Activated B cell treated with CpG ODN at 0.5 μM for 24 hours (primary cell): Measurements from ENCODE around the gene L3MBTL1. TPM values are rescaled to one million over a fixed set of nuclear protein-coding genes. Genes with fewer than 3 reads are reported as not detected.

ENCODE experiments used
- ATAC-seq: fragments of 200-7000 bp; cut with Tn5 transposase; one replicate; pipeline ENCODE4 v1.10.0; 2021; ENCODE audit warnings: low read depth, mild to moderate bottlenecking, moderate library complexity
- CTCF ChIA-PET: fragments of 350-600 bp; sonication (Branson Sonifier 250); formaldehyde crosslinking; loops from one replicate; lab custom pipeline; 2021; ENCODE audit warnings: antibody characterized with exemption; lab: Charles Lee
- POLR2A ChIA-PET: fragments of 350-600 bp; sonication (Branson Sonifier 250); formaldehyde crosslinking; loops from one replicate; lab custom pipeline; 2021; ENCODE audit warnings: antibody characterized with exemption; lab: Charles Lee
- DNase-seq: peaks from one replicate; pipeline ENCODE4 v3.0.0; 2022
- H3K27ac Mint-ChIP-seq: one replicate; pipeline ENCODE4 v1.8.0; 2020; ENCODE audit warnings: mixed read lengths
- H3K27me3 Mint-ChIP-seq: one replicate; pipeline ENCODE4 v1.8.0; 2021; ENCODE audit warnings: mixed read lengths
- H3K36me3 Mint-ChIP-seq: one replicate; pipeline ENCODE4 v1.8.0; 2021; ENCODE audit warnings: low read depth, mixed read lengths
- H3K4me1 Mint-ChIP-seq: one replicate; pipeline ENCODE4 v1.8.0; 2021; ENCODE audit warnings: mixed read lengths
- H3K4me3 Mint-ChIP-seq: one replicate; pipeline ENCODE4 v1.8.0; 2020; ENCODE audit warnings: mild to moderate bottlenecking, mixed read lengths
- H3K9me3 Mint-ChIP-seq: one replicate; pipeline ENCODE4 v1.8.0; 2020; ENCODE audit warnings: mixed read lengths
- CTCF ChIP-seq: fragments of 200-600 bp; IDR thresholded peaks from one replicate; pipeline ENCODE4 v1.8.0; 2022; ENCODE audit warnings: antibody characterized with exemption, mild to moderate bottlenecking
- intact Hi-C: fragments of 100-400 bp; cut with micrococcal nuclease; formaldehyde crosslinking; loops from one replicate; pipeline ENCODE4 v1.15.1; 2024
- total RNA-seq: library from RNA; stranded (reverse); gene quantifications from 2 replicates; pipeline ENCODE4 v1.2.3, GENCODE V29; 2022

The L3MBTL1 gene
- total RNA-seq, 1 donor from 2014 or later, result 22.5 TPM

GRCh38 chr20:43567477-43567876 lies 60.0 kb downstream of the L3MBTL1 start:
- no peaks in the 10 kb centered on the region for H3K4me1 Mint-ChIP-seq
- POLR2A ChIA-PET, result no interaction called here
- no peaks in the 10 kb centered on the region for H3K9me3 Mint-ChIP-seq
- no peak for TF ChIP-seq CTCF
- ATAC-seq (no peak), DNase-seq (no peak)
- H3K27ac Mint-ChIP-seq, result no peak overlapping the region
- intact Hi-C loops, result no loop called here
- no peak overlapping the region for H3K4me3 Mint-ChIP-seq
- no peaks in the 10 kb centered on the region for H3K36me3 Mint-ChIP-seq
- no peaks in the 10 kb centered on the region for H3K27me3 Mint-ChIP-seq
- CTCF ChIA-PET, result no interaction called here

- CTCF ChIA-PET, result no interaction called here
- H3K27ac Mint-ChIP-seq, result no peak overlapping the region
- H3K4me1 Mint-ChIP-seq, result no peaks in the 10 kb centered on the region
Observed at GRCh38 chr20:43568706-43569105, 61.2 kb downstream of the L3MBTL1 start.

GRCh38 chr20:43569282-43569681 lies 61.8 kb downstream of the L3MBTL1 start:
- Mint-ChIP-seq H3K9me3 (no peaks in the 10 kb centered on the region), H3K4me3 (no peak overlapping the region), H3K27me3 (no peaks in the 10 kb centered on the region), H3K36me3 (no peaks in the 10 kb centered on the region), H3K4me1 (no peaks in the 10 kb centered on the region), H3K27ac (no peak overlapping the region)
- ChIA-PET POLR2A (interaction anchor here (1.2 kb wide), 1 partner anchor 21 kb away, joined by 9 read pairs; the partner anchor contains the start of gene IFT52), CTCF (no interaction called here)
- ATAC-seq (no peak), DNase-seq (no peak)
- intact Hi-C loops, result no loop called here
- TF ChIP-seq CTCF, result no peak

More at GRCh38 chr20:43568706-43569105, 61.2 kb downstream of the L3MBTL1 start:
- Mint-ChIP-seq H3K4me3 (no peak overlapping the region), H3K27me3 (no peaks in the 10 kb centered on the region), H3K36me3 (no peaks in the 10 kb centered on the region), H3K9me3 (no peaks in the 10 kb centered on the region)
- ATAC-seq, result no peak
- TF ChIP-seq CTCF, result no peak
- intact Hi-C loops, result no loop called here
- DNase-seq, result no peak
- POLR2A ChIA-PET, result interaction anchor here (0.5 kb wide), 1 partner anchor 16 kb away, joined by 3 read pairs; no protein-coding TSS in a partner anchor

GRCh38 chr20:43570496-43570895 lies 63.0 kb downstream of the L3MBTL1 start:
- intact Hi-C loops, result no loop called here
- ATAC-seq (no peak), DNase-seq (no peak)
- Mint-ChIP-seq H3K36me3 (no peaks in the 10 kb centered on the region), H3K27ac (no peak overlapping the region), H3K4me1 (no peaks in the 10 kb centered on the region), H3K9me3 (no peaks in the 10 kb centered on the region), H3K27me3 (no peaks in the 10 kb centered on the region), H3K4me3 (no peak overlapping the region)
- ChIA-PET CTCF (interaction anchor here (0.7 kb wide), 1 partner anchor 32 kb away, joined by 3 read pairs; no protein-coding TSS in a partner anchor), POLR2A (interaction anchor here (0.6 to 1.2 kb wide), 2 partner anchors 20 to 83 kb away, joined by 8 to 9 read pairs; partner anchors contain the start of gene IFT52)
- TF ChIP-seq CTCF, result no peak

- Mint-ChIP-seq H3K9me3 (no peaks in the 10 kb centered on the region), H3K27ac (no peak overlapping the region), H3K4me1 (no peaks in the 10 kb centered on the region), H3K4me3 (no peak overlapping the region), H3K36me3 (no peaks in the 10 kb centered on the region), H3K27me3 (no peaks in the 10 kb centered on the region)
- intact Hi-C loops, result no loop called here
- DNase-seq, result no peak
- TF ChIP-seq CTCF, result no peak
- ChIA-PET POLR2A (interaction anchor here (0.5 kb wide), 1 partner anchor 19 kb away, joined by 3 read pairs; the partner anchor contains the start of gene IFT52), CTCF (no interaction called here)
- no peak for ATAC-seq
Observed at GRCh38 chr20:43571310-43571709, 63.8 kb downstream of the L3MBTL1 start.
